Ectodermal cell (in vitro differentiated cells): ENCODE measurements around the gene B3GALT5.

Source experiments
- H3K27ac ChIP-seq: 2 replicates; pipeline ENCODE4 v1.7.0; 2013; ENCODE audit warnings: mild to moderate bottlenecking, low read depth, low read length; ENCODE audit not compliant: insufficient read depth, poor library complexity, severe bottlenecking
- H3K27me3 ChIP-seq: 2 replicates; pipeline ENCODE4 v1.7.0; 2013; ENCODE audit warnings: mild to moderate bottlenecking, low read length; ENCODE audit not compliant: insufficient read depth, control insufficient read depth, poor library complexity, severe bottlenecking
- H3K36me3 ChIP-seq: one replicate; pipeline ENCODE4 v1.7.0; 2013; ENCODE audit warnings: low read length; ENCODE audit not compliant: control insufficient read depth, insufficient read depth
- H3K4me1 ChIP-seq: one replicate; pipeline ENCODE4 v1.7.0; 2013; ENCODE audit warnings: low read length; ENCODE audit not compliant: control insufficient read depth, insufficient read depth
- H3K4me3 ChIP-seq: 2 replicates; pipeline ENCODE4 v1.7.0; 2013; ENCODE audit warnings: low read depth, low read length, control low read depth; ENCODE audit not compliant: insufficient read depth
- H3K9me3 ChIP-seq: 2 replicates; pipeline ENCODE4 v1.7.0; 2013; ENCODE audit warnings: mild to moderate bottlenecking, low read length, moderate library complexity; ENCODE audit not compliant: control insufficient read depth
- WGBS, 2 experiments: methylation state at CpG; one replicate each; pipeline ENCODE4 v1.1.7; 2013; ENCODE audit warnings: missing lambda C conversion rate in 2 of 2; 5-methylcytosine and 5-hydroxymethylcytosine counted together

The B3GALT5 gene

DNA sequence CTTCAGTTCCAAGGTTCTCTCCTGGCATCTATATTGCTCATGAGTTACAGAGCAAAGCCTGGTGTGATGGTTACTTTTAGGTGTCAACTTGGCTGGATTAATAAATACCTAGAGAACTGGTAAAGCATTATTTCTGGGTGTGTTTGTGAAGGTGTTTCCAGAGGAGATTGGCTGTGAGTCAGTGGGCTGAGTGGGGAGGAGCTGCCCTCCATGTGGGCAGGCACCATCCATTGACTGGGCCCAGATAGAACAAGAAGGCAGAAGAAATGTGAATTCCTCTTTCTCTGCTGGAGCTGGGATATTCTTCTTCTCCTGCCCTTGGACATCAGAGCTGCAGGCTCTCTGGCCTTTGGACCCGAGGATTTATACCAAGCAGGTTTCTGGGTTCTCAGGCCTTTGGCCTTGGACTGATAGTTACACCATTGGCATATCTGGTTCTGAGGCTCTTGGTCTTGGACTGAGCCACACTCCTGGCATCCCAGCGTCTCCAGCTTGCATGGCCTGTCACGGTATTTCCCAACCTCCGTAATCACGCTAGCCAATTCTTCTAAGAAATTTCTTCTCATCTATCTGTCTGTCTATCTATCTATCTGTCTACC is 44.5 kb downstream of the B3GALT5 start:
- Histone ChIP-seq H3K4me3 (no peak overlapping the region), H3K27ac (no peak overlapping the region), H3K4me1 (no peaks in the 10 kb centered on the region), H3K36me3 (no peaks in the 10 kb centered on the region), H3K9me3 (no peaks in the 10 kb centered on the region), H3K27me3 (no peaks in the 10 kb centered on the region)
- WGBS, 2 experiments, result 92 to 95% methylated on average over 5 of the region's 5 CpGs

DNA sequence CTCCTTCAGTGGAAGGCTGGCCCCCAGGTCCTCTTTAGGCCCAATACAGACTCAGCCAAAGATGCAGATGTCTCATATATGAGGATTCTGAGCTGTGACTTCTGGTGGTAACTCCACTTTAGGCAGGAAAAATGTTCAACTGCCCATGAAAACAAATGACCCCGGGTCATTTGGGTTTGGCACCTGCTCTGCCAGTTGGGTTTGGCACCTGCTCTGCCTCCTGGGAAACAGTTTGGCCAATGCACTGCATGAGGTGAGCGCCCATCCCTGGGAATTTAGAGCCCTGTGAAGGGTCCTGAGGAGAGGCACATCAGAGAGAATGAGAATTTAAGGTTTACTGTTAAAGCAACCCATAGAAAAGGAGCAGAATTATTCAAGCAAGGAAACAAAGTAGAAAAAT is 45.3 kb downstream of the B3GALT5 start:
- no peak overlapping the region for H3K27ac ChIP-seq
- WGBS, 2 experiments, result 87 to 92% methylated on average over 2 of the region's 2 CpGs
- no peaks in the 10 kb centered on the region for H3K4me1 ChIP-seq
- H3K27me3 ChIP-seq, result no peaks in the 10 kb centered on the region
- no peaks in the 10 kb centered on the region for H3K36me3 ChIP-seq
- H3K9me3 ChIP-seq, result no peaks in the 10 kb centered on the region
- H3K4me3 ChIP-seq, result no peak overlapping the region

DNA sequence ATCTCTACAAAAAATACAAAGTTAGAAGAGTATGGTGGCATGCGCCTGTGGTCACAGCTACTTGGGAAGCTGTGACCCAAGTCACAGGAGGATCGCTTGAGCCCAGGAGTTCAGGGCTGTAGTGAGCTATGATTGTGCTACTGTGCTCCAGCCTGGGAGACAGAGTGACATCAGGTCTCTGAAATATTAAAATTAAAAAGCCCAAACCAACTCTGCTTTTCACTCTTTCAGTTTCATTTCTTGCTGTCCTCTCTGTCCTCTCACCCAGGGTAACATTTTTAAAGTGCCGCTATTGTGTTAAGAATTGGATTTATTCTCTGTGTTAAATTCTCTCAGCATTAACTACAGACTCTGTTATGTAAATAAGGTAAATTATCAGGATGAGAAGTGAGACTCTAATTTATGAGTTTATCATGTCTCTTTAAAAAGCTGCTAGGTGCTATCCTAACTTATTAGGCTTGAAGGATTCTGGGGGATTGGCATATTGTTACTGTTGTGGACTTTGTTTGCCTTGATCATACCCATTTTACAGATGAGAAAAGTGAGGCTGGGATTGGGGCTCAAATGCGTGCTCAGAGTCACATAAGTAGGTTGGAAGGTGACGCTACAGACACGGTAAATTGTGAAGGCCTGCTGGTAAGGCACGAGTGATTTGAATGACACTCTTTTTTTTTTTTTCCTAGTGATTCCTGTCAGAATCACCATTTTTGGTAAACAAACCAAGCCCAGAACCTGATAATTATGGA is 46.5 kb downstream of the B3GALT5 start:
- Histone ChIP-seq H3K9me3 (no peaks in the 10 kb centered on the region), H3K27me3 (no peaks in the 10 kb centered on the region), H3K4me1 (no peaks in the 10 kb centered on the region), H3K27ac (no peak overlapping the region), H3K4me3 (no peak overlapping the region), H3K36me3 (no peaks in the 10 kb centered on the region)
- 76 to 80% methylated on average over 6 to 7 of the region's 7 CpGs for WGBS, 2 experiments

DNA sequence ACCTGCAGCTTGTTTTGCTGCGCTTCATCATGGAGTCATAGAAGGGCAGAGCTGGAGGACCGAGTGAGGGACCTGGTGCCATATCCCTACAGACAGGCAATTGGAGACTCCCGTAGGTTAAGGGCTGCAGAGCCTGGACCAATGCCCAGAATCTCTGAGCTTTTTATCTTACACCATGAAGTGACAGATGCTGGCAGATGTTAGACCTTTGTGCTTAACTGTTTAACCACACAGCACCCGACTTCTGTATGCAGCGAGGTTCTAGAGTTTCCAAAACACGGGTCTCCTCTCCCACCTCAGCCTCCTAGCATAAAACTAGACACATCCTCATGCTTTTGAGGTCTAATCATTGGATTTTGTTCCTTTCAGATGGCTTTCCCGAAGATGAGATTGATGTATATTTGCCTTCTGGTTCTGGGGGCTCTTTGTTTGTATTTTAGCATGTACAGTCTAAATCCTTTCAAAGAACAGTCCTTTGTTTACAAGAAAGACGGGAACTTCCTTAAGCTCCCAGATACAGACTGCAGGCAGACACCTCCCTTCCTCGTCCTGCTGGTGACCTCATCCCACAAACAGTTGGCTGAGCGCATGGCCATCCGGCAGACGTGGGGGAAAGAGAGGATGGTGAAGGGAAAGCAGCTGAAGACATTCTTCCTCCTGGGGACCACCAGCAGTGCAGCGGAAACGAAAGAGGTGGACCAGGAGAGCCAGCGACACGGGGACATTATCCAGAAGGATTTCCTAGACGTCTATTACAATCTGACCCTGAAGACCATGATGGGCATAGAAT is 47.6 kb downstream of the B3GALT5 start:
- Histone ChIP-seq H3K27me3 (no peaks in the 10 kb centered on the region), H3K4me3 (no peak overlapping the region), H3K27ac (no peak overlapping the region), H3K36me3 (no peaks in the 10 kb centered on the region), H3K9me3 (no peaks in the 10 kb centered on the region), H3K4me1 (no peaks in the 10 kb centered on the region)
- 74 to 82% methylated on average over 17 of the region's 17 CpGs for WGBS, 2 experiments

GRCh38 chr21:39661121-39661520 is 48.4 kb downstream of the B3GALT5 start:
- no peak overlapping the region for H3K27ac ChIP-seq

DNA sequence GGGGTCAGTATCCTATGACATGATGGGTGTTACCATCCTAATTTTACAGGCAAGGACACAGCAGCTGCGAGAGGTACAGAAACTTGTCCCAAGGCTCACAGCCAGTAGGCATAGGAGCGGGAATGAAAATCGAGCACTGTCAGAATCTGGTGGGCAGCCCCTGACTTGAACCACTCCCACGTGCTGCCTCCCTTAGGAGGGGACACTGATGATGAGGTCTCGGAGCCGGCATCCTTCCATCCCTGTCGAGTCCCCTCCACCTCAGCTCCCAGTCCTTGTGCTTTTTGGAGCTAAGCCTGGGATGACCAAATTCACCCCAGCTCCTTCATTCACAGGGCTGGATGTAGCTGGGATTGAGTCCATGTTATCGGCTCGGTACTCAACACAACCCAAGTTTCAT is 49.0 kb downstream of the B3GALT5 start:
- 94 to 95% methylated on average over 9 of the region's 9 CpGs for whole genome bisulfite sequencing, 2 experiments
- H3K4me3 ChIP-seq, result no peak overlapping the region
- H3K9me3 ChIP-seq, result no peaks in the 10 kb centered on the region
- H3K27ac ChIP-seq, result no peak overlapping the region
- no peaks in the 10 kb centered on the region for H3K36me3 ChIP-seq
- no peaks in the 10 kb centered on the region for H3K4me1 ChIP-seq
- H3K27me3 ChIP-seq, result no peaks in the 10 kb centered on the region

More at GRCh38 chr21:39661121-39661520, 48.4 kb downstream of the B3GALT5 start:
- WGBS, 2 experiments, result 96 to 97% methylated on average over 18 of the region's 18 CpGs
- no peaks in the 10 kb centered on the region for H3K27me3 ChIP-seq
- no peaks in the 10 kb centered on the region for H3K36me3 ChIP-seq
- no peak overlapping the region for H3K4me3 ChIP-seq
- H3K4me1 ChIP-seq, result no peaks in the 10 kb centered on the region
- H3K9me3 ChIP-seq, result no peaks in the 10 kb centered on the region

DNA sequence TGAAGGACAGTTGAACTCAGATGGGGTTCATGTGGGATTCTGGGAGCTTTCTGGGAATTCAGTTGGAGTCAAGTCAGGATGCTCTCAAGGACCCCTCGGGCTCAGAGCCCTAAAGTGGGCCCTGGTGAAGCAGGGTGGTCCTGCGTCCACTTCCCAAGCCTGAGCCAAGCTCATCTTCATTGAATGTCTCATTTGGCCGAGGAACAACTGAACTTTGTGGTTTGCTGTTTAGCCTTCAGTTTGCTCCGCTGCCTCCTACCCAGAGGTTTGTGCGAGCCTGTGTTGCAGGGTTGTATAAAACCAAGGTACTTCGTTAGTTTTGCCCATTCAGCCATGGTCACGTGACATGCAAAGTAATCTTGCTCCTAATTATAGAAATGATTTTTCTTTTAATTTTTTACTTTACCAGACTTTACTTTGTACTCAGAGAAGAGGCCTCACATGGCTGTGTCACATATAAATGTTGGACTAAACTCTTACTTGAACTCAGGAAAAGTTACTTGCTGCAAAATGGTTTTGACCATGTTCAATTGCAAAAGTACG is 49.7 kb downstream of the B3GALT5 start:
- no peak overlapping the region for H3K27ac ChIP-seq
- H3K9me3 ChIP-seq, result no peaks in the 10 kb centered on the region
- H3K4me1 ChIP-seq, result no peaks in the 10 kb centered on the region
- no peaks in the 10 kb centered on the region for H3K27me3 ChIP-seq
- WGBS, 2 experiments, result 94 to 97% methylated on average over 7 to 8 of the region's 8 CpGs
- no peak overlapping the region for H3K4me3 ChIP-seq
- H3K36me3 ChIP-seq, result no peaks in the 10 kb centered on the region

DNA sequence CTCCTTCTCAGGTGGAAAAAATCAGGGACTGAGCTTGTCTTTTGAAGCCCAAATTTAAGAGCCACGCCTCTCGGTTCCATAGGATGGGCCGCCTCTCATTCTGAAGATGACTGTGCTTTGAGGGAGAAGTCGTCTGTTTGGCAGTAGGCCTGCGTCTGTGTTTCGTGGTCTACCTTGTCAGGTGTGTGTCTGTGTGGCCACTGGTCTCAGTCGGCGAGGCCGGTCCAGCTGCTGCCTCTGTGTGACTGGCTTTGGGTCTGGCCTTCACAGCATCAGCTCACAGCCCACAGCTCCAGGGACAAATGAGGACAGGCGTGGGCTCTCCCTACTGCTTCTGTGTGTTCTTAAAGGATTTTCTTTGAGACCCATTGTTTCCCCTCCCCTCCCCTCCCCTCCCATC is 50.3 kb downstream of the B3GALT5 start:
- WGBS, 2 experiments, result 80 to 82% methylated on average over 10 of the region's 10 CpGs
- Histone ChIP-seq H3K9me3 (no peaks in the 10 kb centered on the region), H3K36me3 (no peaks in the 10 kb centered on the region), H3K27ac (no peak overlapping the region), H3K4me1 (no peaks in the 10 kb centered on the region), H3K27me3 (no peaks in the 10 kb centered on the region), H3K4me3 (no peak overlapping the region)

DNA sequence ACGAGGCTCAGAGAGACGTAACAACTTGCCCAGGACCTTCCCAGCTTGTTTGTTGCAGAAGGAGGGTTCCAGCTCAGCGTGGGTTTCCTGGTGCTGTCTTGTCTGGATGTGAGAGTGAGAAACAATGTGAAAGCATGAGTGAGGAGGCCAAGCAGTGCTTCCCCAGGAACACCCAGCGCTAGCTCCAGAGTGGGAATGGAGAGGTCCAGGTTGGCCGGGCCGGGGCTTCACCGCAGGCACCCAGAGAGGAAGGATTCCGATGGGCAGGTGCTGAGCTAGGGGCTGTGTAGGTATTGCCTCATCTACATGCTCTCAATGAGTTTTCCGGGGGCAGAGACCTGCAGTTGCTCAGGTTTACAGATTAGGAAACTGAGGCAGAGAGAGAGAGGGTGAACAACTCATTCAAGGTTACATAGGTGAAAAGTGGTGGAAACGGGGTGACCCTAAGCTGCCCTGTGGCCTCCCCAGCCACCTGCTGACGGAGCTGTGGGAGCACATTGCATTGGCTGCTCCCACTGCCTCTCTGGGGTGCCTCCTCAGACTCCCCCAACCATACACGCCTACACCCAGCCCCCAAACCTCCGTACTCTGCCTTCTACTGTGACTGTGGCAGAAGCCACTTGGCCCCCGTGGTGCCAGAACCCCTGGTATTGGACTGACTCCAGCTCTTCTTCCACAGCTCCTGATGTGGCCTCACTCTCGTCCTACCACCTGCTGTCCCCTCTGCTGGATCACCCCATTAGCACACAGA is 51.2 kb downstream of the B3GALT5 start:
- Histone ChIP-seq H3K4me3 (no peak overlapping the region), H3K27me3 (no peaks in the 10 kb centered on the region), H3K36me3 (no peaks in the 10 kb centered on the region), H3K27ac (no peak overlapping the region), H3K9me3 (no peaks in the 10 kb centered on the region), H3K4me1 (no peaks in the 10 kb centered on the region)
- WGBS, 2 experiments, result 94 to 95% methylated on average over 15 of the region's 15 CpGs
